IMR-90 (cell line): Measurements from ENCODE around the gene KBTBD8. TPM values are rescaled to one million over a fixed set of nuclear protein-coding genes. Genes with fewer than 3 reads are reported as not detected.
A peak's percentile ranks its signal among the peaks of the same experiment; 100 is the strongest.

Experiments used
- ATAC-seq: fragments of 200-7000 bp; cut with Tn5 transposase; 2 replicates; pipeline ENCODE4 v1.9.1; 2020; ENCODE audit warnings: low read depth, mild to moderate bottlenecking, moderate library complexity
- BruUV-seq: library from RNA; stranded (reverse); fragments of 400-500 nt; replicated peaks from 2 replicates; lab custom pipeline; 2021; lab: Mats Ljungman, UMichigan
- CTCF ChIA-PET: fragments of 300-600 bp; formaldehyde crosslinking; extraction: SDS; loops from one replicate; lab custom pipeline; 2021; ENCODE audit warnings: antibody characterized with exemption; lab: Yijun Ruan, JAX
- POLR2A ChIA-PET: fragments of 300-600 bp; sonication (Branson Sonifier 250); formaldehyde crosslinking; loops from one replicate; lab custom pipeline; 2022; ENCODE audit warnings: antibody characterized with exemption; ENCODE audit not compliant: unreplicated experiment; lab: Charles Lee
- DNase-seq: peaks from one replicate; pipeline ENCODE4 v3.0.0; 2013
- H2AFZ ChIP-seq: replicated peaks from 2 replicates; pipeline ENCODE3; 2013; ENCODE audit warnings: low read length, mild to moderate bottlenecking; ENCODE audit not compliant: poor library complexity
- H2AK5ac ChIP-seq: 2 replicates; pipeline ENCODE4 v1.6.1; 2013; ENCODE audit warnings: low read depth, low read length, inconsistent platforms
- H2AK9ac ChIP-seq: replicated peaks from 2 replicates; pipeline ENCODE3; 2013; ENCODE audit warnings: mild to moderate bottlenecking, low read depth, low read length, moderate library complexity; ENCODE audit not compliant: poor library complexity
- H2BK120ac ChIP-seq: 2 replicates; pipeline ENCODE4 v1.6.1; 2013; ENCODE audit warnings: low read depth, low read length, inconsistent platforms
- H2BK15ac ChIP-seq: 3 replicates; pipeline ENCODE4 v1.6.1; 2013; ENCODE audit warnings: low read depth, low read length, inconsistent platforms
- H2BK20ac ChIP-seq: 2 replicates; pipeline ENCODE4 v1.6.1; 2013; ENCODE audit warnings: low read depth, mild to moderate bottlenecking, inconsistent platforms, low read length, moderate library complexity
- H2BK5ac ChIP-seq: 2 replicates; pipeline ENCODE4 v1.6.1; 2013; ENCODE audit warnings: mild to moderate bottlenecking, low read depth, low read length, inconsistent platforms; ENCODE audit not compliant: poor library complexity, severe bottlenecking
- H3K14ac ChIP-seq: replicated peaks from 2 replicates; pipeline ENCODE4 v1.6.1; 2013; ENCODE audit warnings: low read depth, low read length, inconsistent platforms
- H3K18ac ChIP-seq: 2 replicates; pipeline ENCODE4 v1.6.1; 2013; ENCODE audit warnings: low read depth, low read length, control low read depth
- H3K23ac ChIP-seq: 2 replicates; pipeline ENCODE4 v1.6.1; 2013; ENCODE audit warnings: low read depth, low read length, inconsistent platforms
- H3K27ac ChIP-seq: 2 replicates; pipeline ENCODE4 v1.5.1; 2013; ENCODE audit warnings: mild to moderate bottlenecking, control low read depth, low read length; ENCODE audit not compliant: insufficient read depth
- H3K27me3 ChIP-seq: 2 replicates; pipeline ENCODE4 v1.6.1; 2013; ENCODE audit warnings: low read length; ENCODE audit not compliant: control insufficient read depth, insufficient read depth
- H3K36me3 ChIP-seq: 2 replicates; pipeline ENCODE4 v1.6.1; 2013; ENCODE audit warnings: low read length, mixed read lengths; ENCODE audit not compliant: control insufficient read depth, insufficient read depth
- H3K4ac ChIP-seq: 2 replicates; pipeline ENCODE4 v1.6.1; 2013; ENCODE audit warnings: low read depth, low read length, inconsistent platforms
- H3K4me1 ChIP-seq: 2 replicates; pipeline ENCODE4 v1.6.1; 2013; ENCODE audit warnings: low read length, mixed read lengths; ENCODE audit not compliant: control insufficient read depth, insufficient read depth
- H3K4me2 ChIP-seq: 2 replicates; pipeline ENCODE4 v1.6.1; 2013; ENCODE audit warnings: low read depth, mild to moderate bottlenecking, control low read depth, low read length, moderate library complexity
- H3K4me3 ChIP-seq: 2 replicates; pipeline ENCODE4 v1.5.1; 2013; ENCODE audit warnings: low read depth, mild to moderate bottlenecking, control low read depth, low read length, moderate library complexity; ENCODE audit not compliant: insufficient read depth
- H3K56ac ChIP-seq: 2 replicates; pipeline ENCODE4 v1.6.1; 2013; ENCODE audit warnings: low read length, inconsistent platforms; ENCODE audit not compliant: insufficient read depth; ENCODE audit errors: extremely low read depth
- H3K79me1 ChIP-seq, 2 experiments: 2 replicates each; pipeline ENCODE4 v1.6.1; 2013; ENCODE audit warnings: low read length in 2 of 2, inconsistent platforms in 1 of 2, low read depth in 1 of 2
- H3K9ac ChIP-seq: 2 replicates; pipeline ENCODE4 v1.6.1; 2013; ENCODE audit warnings: low read depth, low read length, control low read depth
- H3K9me1 ChIP-seq: 2 replicates; pipeline ENCODE4 v1.6.1; 2013; ENCODE audit warnings: low read length, inconsistent platforms; ENCODE audit not compliant: insufficient read depth
- H3K9me3 ChIP-seq: 2 replicates; pipeline ENCODE4 v1.6.1; 2013; ENCODE audit warnings: low read length; ENCODE audit not compliant: control insufficient read depth, insufficient read depth
- H4K20me1 ChIP-seq: 2 replicates; pipeline ENCODE4 v1.6.1; 2013; ENCODE audit warnings: low read length, inconsistent platforms; ENCODE audit not compliant: insufficient read depth
- H4K5ac ChIP-seq: 2 replicates; pipeline ENCODE4 v1.6.1; 2013; ENCODE audit warnings: mild to moderate bottlenecking, low read depth, low read length, control low read depth
- H4K8ac ChIP-seq, 2 experiments: 2 replicates each; pipeline ENCODE4 v1.6.1; 2013; ENCODE audit warnings: low read depth in 2 of 2, low read length in 2 of 2, control low read depth in 1 of 2, inconsistent platforms in 1 of 2
- H4K91ac ChIP-seq: 2 replicates; pipeline ENCODE4 v1.6.1; 2013; ENCODE audit warnings: low read depth, low read length, inconsistent platforms; ENCODE audit not compliant: insufficient read depth
- FOS ChIP-seq: fragments of 150-350 bp; IDR thresholded peaks from 2 replicates; pipeline ENCODE4 v1.6.1; 2016; ENCODE audit warnings: low read depth, low read length
- MXI1 ChIP-seq: IDR thresholded peaks from 2 replicates; pipeline ENCODE4 v1.6.1; 2012; ENCODE audit warnings: low read depth, mild to moderate bottlenecking, low read length, moderate library complexity, borderline replicate concordance
- WGBS, 2 experiments: methylation state at CpG; one replicate each; pipeline versions ENCODE4 v1.1.5 to v1.1.7; 2013; ENCODE audit warnings: missing lambda C conversion rate in 2 of 2; ENCODE audit not compliant: insufficient read length in 1 of 2; ENCODE audit errors: extremely low coverage in 2 of 2; 5-methylcytosine and 5-hydroxymethylcytosine counted together
- dilution Hi-C: fragments of 300-500 bp; cut with HindIII; formaldehyde crosslinking; loops from one replicate; pipeline ENCODE4 v1.14.3; 2018; ENCODE audit warnings: low sequenced_read_pairs; ENCODE audit not compliant: unreplicated experiment
- in situ Hi-C: fragments of 300-500 bp; cut with MboI; formaldehyde crosslinking; loops from 3 replicates; pipeline ENCODE4 v1.14.3; 2019; ENCODE audit warnings: low sequenced_read_pairs, inconsistent platforms, mixed read lengths
- intact Hi-C: fragments of 100-400 bp; cut with micrococcal nuclease; formaldehyde crosslinking; loops from 2 replicates; pipeline ENCODE4 v1.10.0; 2022
- polyA plus RNA-seq, 3 experiments: library from polyadenylated mRNA; depleted of rRNA; stranded (reverse); fragments of >200 nt; gene quantifications; 2 replicates each; pipeline ENCODE4 v1.2.3, GENCODE V29; 2012; ENCODE audit warnings: low replicate concordance in 1 of 3
- total RNA-seq: library from RNA; depleted of rRNA; stranded (reverse); fragments of >200 nt; gene quantifications from 2 replicates; pipeline ENCODE4 v1.2.3, GENCODE V29; 2012

KBTBD8 gene
- total and polyA plus RNA-seq, 2 of the 4 experiments (the other 2 are of a cell fraction) = 1.5 to 8.6 TPM

- Histone ChIP-seq H4K8ac (peak overlapping the region; percentile 36 to 39; a peak in 3 of 4 replicates), H3K79me1 (peaks cover 8 to 15% of the 10 kb centered on the region in 2 experiments), H2AK9ac (peak overlapping the region; percentile 22), H2BK5ac (no peak overlapping the region), H3K27me3 (no peaks in the 10 kb centered on the region), H3K4ac (peak overlapping the region; percentile 54), H3K9me3 (no peaks in the 10 kb centered on the region), H3K4me1 (no peaks in the 10 kb centered on the region), H3K56ac (no peak overlapping the region), H3K4me3 (peak overlapping the region; percentile 25), H2AFZ (peak overlapping the region; percentile 90), H3K23ac (no peak overlapping the region), H3K9ac (no peak overlapping the region), H3K27ac (no peak overlapping the region), H2BK15ac (peak overlapping the region; percentile 56; the same call in 1 of the 3 replicates), H4K20me1 (no peaks in the 10 kb centered on the region), H3K18ac (no peak overlapping the region), H3K4me2 (peak overlapping the region; percentile 74), H2BK20ac (no peak overlapping the region), H2BK120ac (0 out of 2 replicates have a peak overlapping the region, but pooled peaks have one; percentile 24), H2AK5ac (no peak overlapping the region), H3K36me3 (no peaks in the 10 kb centered on the region), H3K9me1 (0 out of 2 replicates have a peak, but pooled peaks cover 2% of the 10 kb centered on the region), H4K5ac (no peak overlapping the region), H4K91ac (no peak overlapping the region), H3K14ac (0 out of 2 replicates have a peak overlapping the region, but pooled peaks have one; percentile 6)
- dilution Hi-C loops (no loop called here), intact Hi-C loops (loop anchor here (5.0 to 10.0 kb wide), 2 partner anchors 513 to 655 kb away; partner anchors contain the start of gene SUCLG2), in situ Hi-C loops (no loop called here)
- no TSS peak for BruUV-seq
- POLR2A ChIA-PET = interaction anchor here (0.6 to 1.1 kb wide), 2 partner anchors 9 to 199 kb away, joined by 6 to 16 read pairs; no protein-coding TSS in a partner anchor
- TF ChIP-seq FOS = 0 out of 2 replicates have a peak, but pooled peaks have one; percentile 30
- no peak for TF ChIP-seq MXI1
- WGBS, 2 experiments = 29% methylated on average over 4 of the region's 18 CpGs; no CpG with 5 or more reads in 1 of the 2 experiments
- no peak for ATAC-seq
- peak; percentile 76 for DNase-seq
- CTCF ChIA-PET = interaction anchor here (0.6 to 0.9 kb wide), 2 partner anchors 112 to 299 kb away, joined by 3 read pairs; no protein-coding TSS in a partner anchor
Measured at GRCh38 chr3:66997560-66998112, 471 bp upstream of the KBTBD8 start.
